Measurements from ENCODE around the gene SYTL2. TPM values are rescaled to one million over a fixed set of nuclear protein-coding genes. Genes with fewer than 3 reads are reported as not detected.
A peak's percentile ranks its signal among the peaks of the same experiment; 100 is the strongest.

Gene SYTL2
- total RNA-seq, 1 experiment from 2014 or later: 16.8 TPM

DNA sequence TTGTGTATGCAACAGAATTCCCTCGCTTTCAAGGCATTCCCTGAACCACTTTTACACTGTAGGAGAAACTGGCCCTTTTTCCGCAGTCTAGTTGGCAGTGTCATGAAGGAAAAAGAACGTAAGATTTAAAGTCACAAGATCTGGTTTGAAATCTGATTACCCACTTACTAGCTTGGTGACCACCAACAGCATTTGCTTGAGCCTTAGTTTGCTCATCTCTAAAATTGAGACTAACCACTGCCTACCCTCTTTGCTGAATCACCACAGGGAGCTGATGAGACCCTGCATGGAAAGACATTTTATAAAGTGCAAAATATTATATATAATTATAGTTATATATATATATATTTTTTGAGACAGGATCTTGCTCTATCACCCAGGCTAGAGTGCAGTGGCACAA, 39.4 kb downstream of the SYTL2 start:
- no peak for DNase-seq (ENCODE audit: low spot score)
- in situ Hi-C loops (cut with HindIII; ENCODE audit: low sequenced_read_pairs): no loop called here

DNA sequence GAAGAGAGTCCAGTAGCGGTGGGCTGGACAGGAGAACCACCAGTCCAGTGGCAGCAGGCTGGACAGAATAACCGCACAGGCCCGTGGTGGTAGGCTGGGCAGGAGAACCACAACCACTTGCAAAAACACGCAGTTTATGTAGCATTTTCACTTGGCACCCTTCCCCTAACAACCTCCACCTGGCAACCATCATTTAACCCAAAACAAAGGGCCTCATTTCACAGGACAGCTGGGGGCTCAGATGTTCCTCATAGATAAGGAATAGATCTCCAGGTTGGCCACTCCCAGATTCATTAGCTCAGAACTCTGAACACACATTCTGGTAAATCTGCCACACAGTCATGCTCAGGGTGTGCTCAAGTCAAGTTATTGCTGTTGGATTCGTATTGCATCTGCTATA, 41.2 kb downstream of the SYTL2 start:
- no peak for DNase-seq (ENCODE audit: low spot score)
- in situ Hi-C loops (cut with HindIII; ENCODE audit: low sequenced_read_pairs): no loop called here

GRCh38 chr11:85768473-85769146, 42.3 kb downstream of the SYTL2 start:
- no peak for DNase-seq (ENCODE audit: low spot score)
- in situ Hi-C loops (cut with HindIII; ENCODE audit: low sequenced_read_pairs): no loop called here

DNA sequence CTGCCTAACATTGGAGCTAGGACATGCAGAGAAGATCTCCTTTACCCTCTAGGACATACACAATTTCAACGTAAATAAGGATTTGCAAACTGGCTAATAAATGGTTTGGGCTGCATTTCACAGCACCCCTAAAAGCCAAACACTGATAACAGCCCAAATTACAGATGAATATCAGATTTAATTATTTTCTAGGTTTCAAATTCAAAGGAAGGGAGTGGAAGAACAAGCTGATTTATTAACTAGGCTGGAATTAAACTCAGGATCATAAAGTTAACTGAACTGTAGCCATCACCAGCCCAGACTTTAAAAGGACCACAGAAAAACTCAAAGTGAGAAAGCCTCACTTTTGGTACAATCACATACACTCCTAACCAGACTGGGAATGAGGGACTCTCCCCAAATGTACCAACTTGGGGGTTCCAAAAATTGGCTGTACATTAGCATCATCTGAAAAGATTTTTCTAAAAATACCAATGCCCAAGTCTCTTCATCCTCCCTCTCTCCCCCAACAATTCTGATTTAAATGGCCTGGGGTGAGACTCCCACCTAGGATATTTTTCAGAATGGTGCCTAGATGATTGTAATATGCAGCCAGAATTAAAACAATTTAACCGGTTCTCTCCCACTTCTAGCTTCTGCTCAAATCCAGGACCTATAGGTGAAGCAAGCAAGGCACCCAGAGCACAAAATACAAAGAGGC, 43.5 kb downstream of the SYTL2 start:
- in situ Hi-C loops (cut with HindIII; ENCODE audit: low sequenced_read_pairs): no loop called here
- DNase-seq (ENCODE audit: low spot score): no peak

- in situ Hi-C loops (cut with HindIII; ENCODE audit: low sequenced_read_pairs): no loop called here
- no peak for DNase-seq (ENCODE audit: low spot score)
Measured at GRCh38 chr11:85766721-85767161, 44.2 kb downstream of the SYTL2 start.

- DNase-seq (ENCODE audit: low spot score): no peak
- in situ Hi-C loops (cut with HindIII; ENCODE audit: low sequenced_read_pairs): no loop called here
Measured at GRCh38 chr11:85764796-85765195, 46.1 kb downstream of the SYTL2 start.

- in situ Hi-C loops (cut with HindIII; ENCODE audit: low sequenced_read_pairs): no loop called here
- DNase-seq (ENCODE audit: low spot score): no peak
Measured at GRCh38 chr11:85762226-85762625, 48.7 kb downstream of the SYTL2 start.

GRCh38 chr11:85759915-85760314, 51.0 kb downstream of the SYTL2 start:
- in situ Hi-C loops (cut with HindIII; ENCODE audit: low sequenced_read_pairs): no loop called here
- no peak for DNase-seq (ENCODE audit: low spot score)

DNA sequence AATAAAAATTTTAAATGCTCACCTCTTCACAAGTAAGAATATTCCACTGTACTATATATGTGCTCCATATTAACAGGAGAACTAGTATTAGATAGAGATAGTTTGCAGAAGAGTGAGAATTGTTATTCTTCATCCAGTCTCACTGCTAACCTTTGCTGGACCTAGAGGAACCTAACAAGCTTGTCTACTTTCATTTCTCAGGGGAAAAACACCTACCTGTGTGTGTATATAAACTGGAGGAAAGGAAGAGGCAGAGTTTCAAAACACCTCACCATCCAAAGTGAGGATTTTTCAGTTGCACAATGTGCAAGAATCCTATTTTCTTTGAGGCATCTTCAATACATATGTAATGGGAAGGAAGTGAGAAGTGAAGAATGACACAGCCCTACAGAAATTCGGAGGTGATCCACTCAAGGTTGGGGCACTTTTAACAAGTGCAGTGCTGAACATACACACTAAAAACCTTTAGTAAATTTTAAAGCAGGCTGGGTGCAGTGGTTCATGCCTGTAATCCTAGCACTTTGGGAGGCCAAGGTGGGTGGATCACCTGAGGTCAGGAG, 52.4 kb downstream of the SYTL2 start:
- in situ Hi-C loops (cut with HindIII; ENCODE audit: low sequenced_read_pairs): no loop called here
- DNase-seq (ENCODE audit: low spot score): no peak

DNA sequence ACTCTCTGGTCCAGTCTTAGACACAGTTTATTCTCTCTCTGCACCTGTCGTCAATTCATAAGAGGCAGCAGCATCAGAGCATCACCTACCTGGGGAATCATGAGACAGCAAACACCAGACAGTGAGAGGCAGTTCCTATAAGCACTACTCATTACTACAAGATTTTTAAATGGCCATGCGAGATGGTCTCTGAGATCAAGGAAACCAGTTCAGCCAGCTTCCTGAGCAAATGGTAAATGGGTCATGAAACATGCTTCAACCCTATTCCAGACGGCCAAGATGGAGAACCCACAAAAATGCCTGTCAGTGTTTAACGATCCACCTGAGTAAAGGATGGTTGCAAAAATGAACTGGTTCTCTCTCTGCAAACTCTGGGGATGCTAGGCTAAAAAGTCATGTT, 52.9 kb downstream of the SYTL2 start:
- peak; percentile 24 for DNase-seq (ENCODE audit: low spot score)
- in situ Hi-C loops (cut with HindIII; ENCODE audit: low sequenced_read_pairs): no loop called here

GRCh38 chr11:85756401-85757200, 54.3 kb downstream of the SYTL2 start:
- no peak for DNase-seq (ENCODE audit: low spot score)
- in situ Hi-C loops (cut with HindIII; ENCODE audit: low sequenced_read_pairs): no loop called here

GRCh38 chr11:85755701-85756100, 55.2 kb downstream of the SYTL2 start:
- no peak for DNase-seq (ENCODE audit: low spot score)
- in situ Hi-C loops (cut with HindIII; ENCODE audit: low sequenced_read_pairs): no loop called here

GRCh38 chr11:85755285-85755684, 55.7 kb downstream of the SYTL2 start:
- in situ Hi-C loops (cut with HindIII; ENCODE audit: low sequenced_read_pairs): no loop called here
- DNase-seq (ENCODE audit: low spot score): no peak

DNA sequence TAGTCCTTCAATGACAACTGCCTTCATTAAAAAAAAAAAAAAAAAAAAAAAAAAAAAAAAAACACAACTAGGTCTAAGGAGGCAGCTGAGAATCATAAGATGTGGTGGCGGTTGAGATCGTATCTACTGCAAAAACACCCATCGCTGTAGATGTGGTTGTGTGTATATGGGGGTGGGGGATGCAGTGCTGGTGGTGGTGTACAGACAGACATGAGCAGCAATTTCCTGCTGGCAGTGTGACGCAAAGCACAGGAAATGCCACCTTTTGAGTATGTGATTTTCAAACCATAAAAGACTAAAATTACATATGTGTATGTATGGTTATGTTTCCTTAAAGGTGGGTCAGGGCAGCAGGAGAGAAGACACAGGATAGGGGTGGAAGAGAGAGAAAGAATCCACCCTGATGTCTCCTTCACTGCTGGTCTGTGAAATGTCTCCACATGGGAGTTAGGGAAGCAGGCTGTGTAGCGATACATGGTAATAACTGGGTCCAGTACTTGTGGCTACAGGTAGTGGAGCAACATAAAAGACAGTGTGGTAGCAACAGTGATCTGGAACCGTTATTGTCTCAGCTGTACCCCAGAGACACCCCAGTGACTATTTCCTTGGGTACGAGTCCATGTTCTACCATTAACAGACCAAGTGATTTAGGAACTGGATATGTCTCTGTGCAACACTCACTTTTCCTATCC, 57.9 kb downstream of the SYTL2 start:
- in situ Hi-C loops (cut with HindIII; ENCODE audit: low sequenced_read_pairs): no loop called here
- DNase-seq (ENCODE audit: low spot score): no peak

GRCh38 chr11:85752201-85752889, 58.6 kb downstream of the SYTL2 start:
- DNase-seq (ENCODE audit: low spot score): no peak
- in situ Hi-C loops (cut with HindIII; ENCODE audit: low sequenced_read_pairs): no loop called here

DNA sequence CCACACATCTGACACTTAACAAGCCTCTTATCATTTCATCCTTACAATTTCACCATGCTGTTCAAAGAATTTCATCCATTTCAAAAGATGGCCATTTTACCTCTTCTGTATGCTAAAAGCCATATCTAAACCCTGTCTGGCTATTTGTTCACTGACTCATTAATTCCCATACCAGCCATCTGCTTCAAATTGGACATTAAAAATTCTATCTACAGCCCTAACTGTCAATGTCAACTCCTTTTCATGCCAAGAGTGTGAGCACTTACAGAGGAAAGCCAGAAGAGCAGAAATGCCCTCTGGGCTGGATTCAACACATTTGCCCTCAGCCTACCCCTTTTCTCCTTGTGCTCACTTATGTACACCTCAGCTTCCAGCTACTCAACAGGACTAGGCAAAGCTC, 59.2 kb downstream of the SYTL2 start:
- in situ Hi-C loops (cut with HindIII; ENCODE audit: low sequenced_read_pairs): no loop called here
- no peak for DNase-seq (ENCODE audit: low spot score)

DNA sequence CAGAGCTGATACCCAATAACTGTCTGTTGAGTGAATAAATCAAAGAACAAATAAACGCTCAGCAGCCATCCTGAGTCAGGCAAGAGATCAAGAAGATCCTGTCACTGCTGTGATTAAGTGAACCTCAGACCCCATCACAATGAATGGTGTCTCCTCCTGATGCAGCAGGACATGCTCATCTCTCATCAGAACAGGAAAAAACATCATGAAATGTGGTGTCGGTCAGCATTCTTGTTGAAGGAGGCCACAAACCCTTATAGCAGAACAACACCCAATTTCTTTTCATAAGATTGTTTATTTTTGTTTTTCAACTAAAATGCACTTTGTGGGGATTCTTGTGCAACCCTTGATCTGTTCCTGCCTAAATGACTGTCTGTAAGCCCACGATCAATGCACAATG, 60.3 kb downstream of the SYTL2 start:
- in situ Hi-C loops (cut with HindIII; ENCODE audit: low sequenced_read_pairs): no loop called here
- no peak for DNase-seq (ENCODE audit: low spot score)

GRCh38 chr11:85749884-85750283, 61.1 kb downstream of the SYTL2 start:
- in situ Hi-C loops (cut with HindIII; ENCODE audit: low sequenced_read_pairs): no loop called here

DNA sequence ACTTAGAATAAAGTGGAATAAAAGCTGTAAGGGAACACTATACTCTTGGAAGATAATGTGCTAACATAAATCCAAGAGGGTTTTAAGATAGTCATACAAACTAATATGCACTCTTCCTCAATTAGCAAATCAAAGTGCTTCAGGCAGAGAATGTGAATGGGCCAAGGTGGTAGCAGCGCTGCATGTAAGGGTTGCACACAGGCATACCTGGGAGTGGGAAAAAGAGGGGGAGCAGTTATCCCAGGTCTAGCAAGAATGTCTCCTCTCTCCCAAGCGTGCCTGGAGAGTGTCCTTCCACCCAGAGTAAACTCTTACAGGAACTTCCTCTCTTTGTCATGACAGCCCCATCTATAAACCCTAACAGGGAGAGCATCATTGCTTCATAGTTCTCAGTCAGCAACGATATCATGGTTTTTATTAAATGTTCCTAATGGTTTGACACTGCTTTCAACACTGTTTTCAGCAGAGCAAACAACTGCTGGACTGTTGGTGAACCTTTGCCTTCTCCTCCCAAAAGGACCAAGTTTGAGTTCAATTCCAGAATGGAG, 61.6 kb downstream of the SYTL2 start:
- in situ Hi-C loops (cut with HindIII; ENCODE audit: low sequenced_read_pairs): no loop called here
- DNase-seq (ENCODE audit: low spot score): no peak

More at GRCh38 chr11:85749884-85750283, 61.1 kb downstream of the SYTL2 start:
- no peak for DNase-seq (ENCODE audit: low spot score)
